COLO829 (cell line): Measurements from ENCODE around the gene TMEM225B.
"Not testable (repeated sequence)": the region's sequence is repeated elsewhere in the genome, so short reads cannot be mapped to it uniquely, and the experiment has no call there.

ENCODE experiments used
- DNase-seq: peaks from one replicate; pipeline ENCODE4 v3.0.0; 2012; ENCODE audit warnings: low spot score

Gene TMEM225B

DNA sequence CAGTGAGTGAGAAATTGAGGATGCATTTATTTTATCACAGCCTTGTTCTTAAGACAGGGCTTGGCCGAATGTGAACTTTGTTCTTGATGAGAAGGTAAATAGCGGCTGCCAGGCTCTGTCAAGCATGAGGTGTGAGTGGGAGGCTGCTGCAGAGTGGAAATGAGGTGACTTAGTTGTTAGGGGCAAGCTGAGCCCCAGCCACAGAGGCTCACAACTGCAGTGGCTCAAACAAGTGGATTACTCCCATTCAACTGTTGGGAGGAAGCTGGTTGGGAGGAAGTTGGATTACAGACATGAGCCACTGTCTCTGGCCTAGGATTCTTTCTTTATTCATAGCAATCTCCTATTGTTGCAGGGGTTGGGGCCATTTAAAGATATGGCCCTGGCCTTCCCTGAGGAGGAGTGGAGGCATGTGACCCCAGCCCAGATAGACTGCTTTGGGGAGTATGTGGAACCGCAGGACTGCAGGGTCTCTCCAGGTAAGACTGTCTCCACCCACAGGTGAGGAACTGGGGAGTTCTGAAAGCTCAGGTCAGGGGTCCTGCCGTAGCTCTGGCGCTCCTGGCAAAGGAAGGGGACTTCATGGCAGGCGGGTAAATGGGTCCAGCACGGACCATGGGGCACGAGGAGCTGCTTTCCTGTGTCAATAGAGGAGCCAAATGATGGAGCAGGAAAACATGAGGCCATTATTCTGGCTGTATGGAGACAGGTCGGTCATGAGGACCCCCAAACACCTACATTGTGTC is 25.8 kb downstream of the TMEM225B start:
- DNase-seq = no peak

GRCh38 chr7:99624484-99624883 is 26.4 kb downstream of the TMEM225B start:
- DNase-seq = no peak

- DNase-seq = no peak
These were observed 27.3 kb downstream of the TMEM225B start for GRCh38 chr7:99625321-99625720.

- DNase-seq = no peak
These were observed 27.9 kb downstream of the TMEM225B start for GRCh38 chr7:99625961-99626360.

DNA sequence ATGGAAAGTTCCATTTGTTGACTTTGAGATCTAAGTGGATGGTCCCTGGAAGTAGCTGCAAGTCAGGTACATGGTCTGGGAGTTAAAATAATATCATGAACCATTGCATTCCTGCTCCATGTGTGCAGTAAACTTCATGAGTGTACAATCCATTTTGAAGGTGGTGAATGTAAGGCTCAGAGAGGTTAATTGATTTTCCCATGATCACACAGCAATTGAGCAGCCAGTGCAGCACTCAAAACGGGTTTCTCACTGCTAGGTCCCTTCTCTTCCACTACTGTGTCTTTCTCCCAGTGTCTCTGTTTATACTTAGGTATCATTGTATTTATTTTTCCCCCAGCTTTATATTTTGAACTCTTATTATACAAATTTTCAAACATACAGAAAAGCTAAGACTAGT is 28.6 kb downstream of the TMEM225B start:
- DNase-seq = no peak

DNA sequence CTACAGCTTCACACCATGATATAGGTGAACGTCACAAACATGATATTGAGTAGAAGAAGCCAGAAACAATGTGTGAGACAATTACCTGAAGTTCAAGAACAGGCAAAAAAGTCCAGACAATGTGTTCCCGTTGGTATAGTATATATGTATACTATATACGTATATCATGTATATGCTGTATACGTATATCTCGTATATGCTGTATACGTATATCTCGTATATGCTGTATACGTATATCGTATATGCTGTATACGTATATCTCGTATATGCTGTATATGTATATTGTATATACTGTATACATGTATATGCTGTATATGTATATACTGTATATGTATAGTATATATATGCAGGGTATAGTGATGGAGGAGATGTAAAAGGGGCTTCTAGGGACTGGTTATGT is 29.4 kb downstream of the TMEM225B start:
- no peak for DNase-seq

DNA sequence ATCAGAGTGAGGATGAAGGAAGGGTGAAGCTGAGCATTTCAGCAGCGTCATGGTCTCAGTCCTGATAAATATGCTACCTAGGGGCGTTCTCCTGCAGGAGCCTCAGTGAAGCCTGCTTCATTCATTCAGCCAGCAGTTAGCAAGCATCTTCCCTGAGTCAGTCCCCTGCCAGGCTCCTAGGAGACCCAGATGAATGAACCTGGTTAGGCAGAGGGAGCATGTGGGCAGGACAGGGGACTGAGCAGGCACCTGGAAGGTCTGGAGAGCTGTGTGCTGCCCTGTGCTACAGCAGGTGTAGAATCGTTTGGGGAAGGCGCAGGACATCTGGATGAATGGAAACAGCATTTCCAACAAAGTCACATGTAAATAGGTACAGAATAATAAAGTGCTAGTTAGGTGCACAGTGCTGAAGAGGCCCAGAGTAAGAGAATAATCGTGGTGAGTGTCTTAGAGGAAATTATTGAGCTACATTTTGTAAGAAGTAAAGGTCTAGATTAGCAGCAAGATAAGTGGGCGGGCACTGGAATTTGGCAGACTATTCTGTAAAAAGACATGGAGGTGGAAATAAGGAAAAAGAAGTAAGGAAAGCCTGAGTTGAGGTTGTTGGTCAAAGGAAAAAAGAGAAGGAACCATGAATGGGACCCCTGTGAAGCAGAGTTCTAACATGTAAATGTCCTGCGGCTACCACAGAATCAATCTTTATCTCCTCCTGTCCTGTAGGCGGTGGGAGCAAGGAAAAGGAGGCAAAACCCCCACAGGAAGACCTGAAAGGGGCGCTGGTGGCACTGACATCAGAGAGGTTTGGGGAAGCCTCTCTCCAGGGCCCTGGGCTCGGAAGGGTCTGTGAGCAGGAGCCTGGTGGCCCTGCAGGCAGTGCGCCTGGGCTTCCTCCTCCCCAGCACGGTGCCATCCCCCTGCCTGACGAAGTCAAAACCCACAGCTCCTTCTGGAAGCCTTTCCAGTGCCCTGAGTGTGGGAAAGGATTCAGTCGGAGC is 30.7 kb downstream of the TMEM225B start:
- no peak for DNase-seq

DNA sequence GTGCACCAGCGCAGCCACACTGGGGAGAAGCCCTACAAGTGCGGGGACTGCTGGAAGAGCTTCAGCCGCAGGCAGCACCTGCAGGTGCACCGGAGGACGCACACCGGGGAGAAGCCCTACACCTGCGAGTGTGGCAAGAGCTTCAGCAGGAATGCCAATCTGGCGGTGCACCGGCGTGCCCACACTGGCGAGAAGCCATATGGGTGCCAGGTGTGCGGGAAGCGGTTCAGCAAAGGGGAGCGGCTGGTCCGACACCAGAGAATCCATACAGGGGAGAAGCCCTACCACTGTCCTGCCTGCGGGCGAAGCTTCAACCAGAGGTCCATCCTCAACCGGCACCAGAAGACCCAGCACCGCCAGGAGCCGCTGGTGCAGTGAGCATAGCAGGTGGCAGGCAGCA is 31.6 kb downstream of the TMEM225B start:
- no peak for DNase-seq

DNA sequence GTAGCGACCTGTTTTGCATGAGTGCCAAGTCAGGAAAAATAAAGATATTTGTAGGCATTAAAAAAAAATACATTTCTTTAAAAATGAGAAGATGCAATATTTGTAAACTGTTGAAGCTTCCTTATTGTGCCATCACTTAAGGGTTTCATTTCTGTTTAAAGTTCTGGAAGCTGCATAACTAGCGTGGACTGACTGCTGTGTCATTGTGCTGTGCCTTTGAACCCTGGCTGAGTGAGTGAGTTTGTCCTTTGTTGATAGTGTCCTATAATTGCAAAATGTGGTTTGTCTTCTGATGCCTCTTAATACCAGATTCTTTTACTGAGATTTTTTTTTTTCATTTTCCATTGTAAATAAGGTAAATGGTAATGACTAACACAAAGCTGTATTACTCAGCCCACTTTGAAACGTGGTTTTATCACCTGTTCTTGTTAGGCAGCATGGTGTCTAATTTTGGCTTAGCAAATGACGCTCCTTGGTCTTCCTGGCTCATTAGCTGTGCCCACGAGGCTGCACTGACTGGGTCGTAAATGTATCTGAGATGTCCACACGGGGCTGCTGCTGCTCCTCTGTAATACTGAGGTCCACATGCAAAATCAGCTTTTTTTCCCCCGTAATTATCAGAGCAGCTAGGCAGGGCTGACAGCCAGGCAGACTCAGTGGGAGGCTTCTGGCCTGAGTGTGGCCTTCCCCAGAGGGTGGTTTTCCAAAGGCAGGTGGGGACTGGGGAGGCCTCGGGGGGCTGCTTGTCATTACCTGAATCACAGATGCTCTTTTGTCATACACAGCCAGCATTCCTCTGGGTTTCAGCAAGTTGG is 33.4 kb downstream of the TMEM225B start:
- no peak for DNase-seq

- not testable (repeated sequence) for DNase-seq
These were observed 39.3 kb downstream of the TMEM225B start for GRCh38 chr7:99637414-99637813.

GRCh38 chr7:99638731-99639130 is 40.7 kb downstream of the TMEM225B start:
- no peak for DNase-seq

GRCh38 chr7:99639267-99639666 is 41.2 kb downstream of the TMEM225B start:
- DNase-seq = no peak

DNA sequence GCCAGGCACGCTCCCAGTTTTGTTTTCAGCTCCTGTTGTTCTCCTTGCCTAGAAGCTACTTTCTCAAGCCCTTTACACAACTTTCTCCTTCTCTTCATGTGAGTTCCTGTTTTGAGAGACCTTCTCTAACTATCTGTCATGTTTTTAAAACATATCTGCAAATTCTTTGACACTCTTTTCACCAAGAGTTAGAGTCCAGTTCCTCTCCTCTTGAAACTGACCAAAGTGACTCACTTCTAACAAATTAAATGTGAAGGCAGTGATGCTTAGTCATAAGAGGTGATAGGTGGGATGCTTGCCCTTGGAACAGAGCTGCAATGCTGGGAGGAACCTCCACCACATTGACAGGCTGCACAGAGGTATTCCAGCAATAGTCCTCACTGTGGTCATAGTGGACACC is 44.0 kb downstream of the TMEM225B start:
- DNase-seq = no peak

DNA sequence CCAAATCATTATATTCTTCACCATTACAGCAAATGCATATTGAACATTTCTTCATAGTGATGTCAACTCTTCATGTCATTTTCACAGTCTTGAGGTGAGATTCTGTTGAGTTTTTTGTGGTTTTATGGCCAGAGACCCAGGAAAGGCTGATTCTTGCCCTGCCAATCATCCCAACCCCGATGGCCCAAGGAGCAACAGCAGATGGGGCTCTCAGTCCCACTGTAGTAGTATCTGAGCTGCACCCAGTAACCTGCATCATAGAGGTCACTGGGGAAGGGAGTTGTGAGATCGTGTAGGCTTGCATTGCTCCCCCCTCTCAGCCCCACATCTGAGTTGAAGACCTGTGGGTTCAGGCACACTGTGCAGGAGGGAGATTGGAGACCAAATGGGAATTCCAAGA is 45.4 kb downstream of the TMEM225B start:
- no peak for DNase-seq

DNA sequence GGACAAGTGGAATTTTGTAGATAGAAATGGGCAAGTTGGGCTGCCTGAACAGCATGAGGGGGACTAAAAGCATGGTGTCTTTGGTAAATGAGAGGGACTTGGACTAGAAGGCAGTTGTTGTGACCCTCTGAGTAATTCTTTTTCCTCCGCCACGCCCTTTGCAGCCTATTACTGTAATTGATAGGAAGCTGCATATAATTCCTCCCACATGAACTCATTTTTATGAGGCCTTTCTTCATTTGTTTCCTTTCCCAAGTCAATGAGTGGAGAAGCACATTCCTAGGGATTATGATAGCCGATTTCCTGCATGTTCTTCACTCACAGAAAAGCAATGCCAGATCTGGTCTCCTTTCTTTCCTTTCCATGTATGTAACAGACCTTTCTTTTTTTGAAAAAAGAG is 46.4 kb downstream of the TMEM225B start:
- no peak for DNase-seq

- DNase-seq = no peak
These were observed 47.5 kb downstream of the TMEM225B start for GRCh38 chr7:99645590-99645989.

- no peak for DNase-seq
These were observed 50.8 kb downstream of the TMEM225B start for GRCh38 chr7:99648843-99649242.

DNA sequence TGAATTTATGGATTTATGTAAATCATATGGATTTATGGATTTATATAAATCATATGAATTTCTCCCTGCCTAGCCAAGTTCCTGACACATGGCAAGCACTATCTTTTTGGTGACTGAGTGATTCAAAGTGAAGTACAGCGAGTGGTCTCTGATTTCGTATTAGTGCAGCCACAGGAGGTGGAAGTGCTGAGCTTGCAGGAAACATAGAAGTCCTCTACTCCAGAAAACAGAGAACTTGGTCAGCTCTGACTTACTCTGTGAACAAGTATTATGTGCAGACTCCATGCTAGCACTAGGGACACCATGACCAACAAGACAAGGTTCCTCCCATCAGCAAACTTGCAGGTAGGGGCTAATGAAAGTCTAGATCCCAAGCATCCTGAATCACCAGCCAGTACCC is 53.2 kb downstream of the TMEM225B start:
- no peak for DNase-seq

GRCh38 chr7:99652671-99653070 is 54.6 kb downstream of the TMEM225B start:
- no peak for DNase-seq

- DNase-seq = not testable (repeated sequence)
These were observed 55.2 kb downstream of the TMEM225B start for GRCh38 chr7:99653269-99653668.

- no peak for DNase-seq
These were observed 55.7 kb downstream of the TMEM225B start for GRCh38 chr7:99653754-99654153.

- DNase-seq = not testable (repeated sequence)
These were observed 56.6 kb downstream of the TMEM225B start for GRCh38 chr7:99654626-99655025.
